NT2/D1 (cell line): ENCODE measurements around the gene CASK.

Source experiments
- YY1 ChIP-seq: IDR thresholded peaks from 2 replicates; pipeline ENCODE4 v1.6.1; 2011; ENCODE audit not compliant: insufficient read length, insufficient read depth
- ZNF274 ChIP-seq: IDR thresholded peaks from 2 replicates; pipeline ENCODE4 v1.6.1; 2011; ENCODE audit warnings: mild to moderate bottlenecking, low read depth, low read length

- TF ChIP-seq ZNF274 (no peak), YY1 (no peak)
Measured at GRCh38 chrX:41515376-41515775, 408.0 kb downstream of the CASK start.
